ENCODE results near the gene UBN1.

Gene UBN1

DNA sequence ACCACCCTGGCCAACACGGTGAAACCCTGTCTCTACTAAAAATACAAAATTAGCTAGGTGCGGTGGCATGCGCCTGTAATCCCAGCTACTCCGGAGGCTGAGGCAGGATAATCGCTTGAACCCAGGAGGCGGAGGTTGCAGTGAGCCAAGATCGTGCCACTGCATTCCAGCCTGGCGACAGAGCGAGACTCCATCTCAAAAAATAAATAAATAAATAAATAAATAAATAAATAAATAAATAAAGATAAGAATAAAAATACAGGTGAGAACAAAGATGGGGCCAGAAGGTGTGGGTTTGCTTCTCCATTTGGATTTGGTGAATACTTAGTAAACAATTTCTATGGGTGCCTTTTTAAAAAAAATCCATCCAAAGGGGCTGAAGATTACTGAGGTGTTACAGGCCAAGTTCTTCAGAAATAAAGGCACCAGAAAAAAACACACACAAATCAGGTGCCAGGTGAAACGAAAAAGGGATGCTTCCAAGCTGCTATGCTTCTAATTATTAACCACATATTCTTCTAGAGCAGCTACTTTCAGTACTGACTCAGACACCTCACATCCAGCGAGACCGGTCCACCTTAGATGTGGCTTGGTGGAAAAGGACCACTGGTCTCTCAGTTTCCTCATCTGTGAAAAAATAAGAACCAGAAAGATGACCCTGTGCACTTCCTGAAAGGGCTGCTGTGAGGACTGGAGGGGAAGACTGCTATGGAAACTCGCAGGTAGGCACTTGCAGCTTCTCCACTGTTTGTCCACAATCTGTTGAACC is 9.4 kb upstream of the UBN1 start:
- Mint-ChIP-seq H3K4me3 (no peak overlapping the region), H3K9me3 (no peaks in the 10 kb centered on the region), H3K36me3 (ENCODE audit: low read depth) (peaks cover 54% of the 10 kb centered on the region), H3K27ac (no peak overlapping the region), H3K4me1 (ENCODE audit: low read depth) (peaks cover 12% of the 10 kb centered on the region), H3K27me3 (no peaks in the 10 kb centered on the region)

GRCh38 chr16:4839942-4840341 is 7.3 kb upstream of the UBN1 start:
- no peaks in the 10 kb centered on the region for H3K4me1 Mint-ChIP-seq (ENCODE audit: low read depth)
- H3K27ac Mint-ChIP-seq: no peak overlapping the region
- H3K9me3 Mint-ChIP-seq: no peaks in the 10 kb centered on the region
- peaks cover 69% of the 10 kb centered on the region for H3K36me3 Mint-ChIP-seq (ENCODE audit: low read depth)
- H3K4me3 Mint-ChIP-seq: no peak overlapping the region
- H3K27me3 Mint-ChIP-seq: no peaks in the 10 kb centered on the region

DNA sequence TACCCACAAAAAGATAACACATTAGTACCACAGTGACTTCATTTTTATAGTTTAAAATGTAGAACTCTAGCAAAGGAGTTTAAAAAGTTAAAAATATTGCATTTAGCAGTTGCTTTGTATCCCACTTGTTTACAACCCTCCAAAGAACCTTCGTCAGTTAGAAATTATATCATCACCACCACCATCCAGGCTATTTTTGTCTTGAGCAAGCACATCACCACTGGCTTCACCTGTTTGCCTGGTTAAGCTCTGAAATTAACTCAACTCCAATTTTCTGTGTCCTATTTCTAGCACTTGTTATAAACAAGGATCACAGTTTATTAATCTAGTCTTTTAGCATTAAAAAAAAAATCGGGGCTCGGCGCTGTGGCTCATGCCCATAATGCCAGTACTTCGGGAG is 6.3 kb upstream of the UBN1 start:
- peaks cover 8% of the 10 kb centered on the region for H3K4me1 Mint-ChIP-seq (ENCODE audit: low read depth)
- no peaks in the 10 kb centered on the region for H3K9me3 Mint-ChIP-seq
- no peaks in the 10 kb centered on the region for H3K27me3 Mint-ChIP-seq
- no peak overlapping the region for H3K4me3 Mint-ChIP-seq
- peaks cover 77% of the 10 kb centered on the region for H3K36me3 Mint-ChIP-seq (ENCODE audit: low read depth)
- H3K27ac Mint-ChIP-seq: no peak overlapping the region

- no peaks in the 10 kb centered on the region for H3K9me3 Mint-ChIP-seq
- H3K27ac Mint-ChIP-seq: peak overlapping the region; percentile 70
- H3K4me3 Mint-ChIP-seq: peak overlapping the region; percentile 83
- H3K4me1 Mint-ChIP-seq (ENCODE audit: low read depth): peaks cover 49% of the 10 kb centered on the region
- H3K36me3 Mint-ChIP-seq (ENCODE audit: low read depth): peaks cover 36% of the 10 kb centered on the region
- no peaks in the 10 kb centered on the region for H3K27me3 Mint-ChIP-seq
Observed at GRCh38 chr16:4846503-4846900, 779 bp upstream of the UBN1 start.

DNA sequence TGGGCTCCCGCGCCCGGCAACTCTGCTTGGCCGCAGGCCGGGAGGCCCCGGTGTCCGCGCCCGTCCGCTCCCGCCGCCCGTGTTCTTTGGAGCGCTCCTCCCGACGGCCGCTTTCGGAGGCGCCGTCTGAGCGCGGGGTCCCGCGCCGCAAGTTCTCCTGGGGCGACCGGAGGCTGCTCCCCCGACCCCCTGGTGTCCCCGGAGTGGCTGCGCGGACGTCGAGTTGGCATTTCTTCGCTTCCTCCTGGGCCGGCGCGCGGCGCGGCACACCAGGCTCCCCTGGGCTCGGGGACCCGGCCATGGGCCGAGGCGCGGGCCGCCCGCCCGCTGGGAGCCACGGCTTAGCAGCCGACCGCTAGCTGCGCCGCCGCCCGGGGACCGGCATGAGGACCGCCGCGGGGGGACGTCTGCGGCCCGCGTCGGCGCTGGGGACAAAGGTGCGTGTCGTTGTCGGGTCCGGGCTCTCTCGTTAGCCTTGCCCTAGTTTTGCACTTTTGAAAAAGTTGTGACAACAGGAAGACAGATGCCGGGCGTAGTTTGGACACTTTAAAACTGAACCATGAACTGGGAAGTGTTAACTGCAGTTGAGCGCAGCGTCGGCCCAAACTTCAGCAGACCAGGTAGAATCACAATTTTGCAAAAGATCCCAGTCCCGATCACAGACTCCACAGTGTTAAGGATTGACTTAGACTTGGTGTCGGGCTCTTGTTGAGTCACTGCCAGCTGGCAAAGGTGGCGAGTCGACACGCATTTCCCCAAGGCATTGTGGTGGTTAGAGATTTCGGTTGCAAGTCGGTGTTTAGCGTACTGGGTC is 700 bp downstream of the UBN1 start:
- H3K27ac Mint-ChIP-seq: peak overlapping the region; percentile 85
- H3K36me3 Mint-ChIP-seq (ENCODE audit: low read depth): peaks cover 30% of the 10 kb centered on the region
- no peaks in the 10 kb centered on the region for H3K27me3 Mint-ChIP-seq
- peak overlapping the region; percentile 95 for H3K4me3 Mint-ChIP-seq
- peaks cover 50% of the 10 kb centered on the region for H3K4me1 Mint-ChIP-seq (ENCODE audit: low read depth)
- H3K9me3 Mint-ChIP-seq: no peaks in the 10 kb centered on the region

DNA sequence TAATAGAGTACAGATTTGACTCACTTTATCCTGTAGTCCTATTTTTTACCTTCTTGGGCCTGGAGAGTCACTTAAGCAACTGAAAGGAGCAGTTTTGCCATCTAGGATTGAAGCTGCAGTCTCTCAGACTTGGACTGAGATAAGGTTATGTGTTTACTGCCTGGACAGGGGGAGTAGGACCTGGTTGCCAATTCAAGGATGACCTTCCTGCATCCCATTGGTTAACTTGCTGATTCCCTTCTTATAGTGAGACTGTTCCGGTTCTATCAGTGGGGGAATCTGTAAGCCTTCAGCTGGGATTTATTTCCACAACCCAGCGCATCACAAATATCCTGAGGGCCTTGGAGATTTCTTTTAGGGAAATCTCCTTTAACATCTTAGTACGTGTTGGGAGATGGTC is 2.9 kb downstream of the UBN1 start:
- Mint-ChIP-seq H3K27me3 (no peaks in the 10 kb centered on the region), H3K36me3 (ENCODE audit: low read depth) (peaks cover 30% of the 10 kb centered on the region), H3K27ac (no peak overlapping the region), H3K4me1 (ENCODE audit: low read depth) (peaks cover 50% of the 10 kb centered on the region), H3K9me3 (no peaks in the 10 kb centered on the region), H3K4me3 (no peak overlapping the region)

DNA sequence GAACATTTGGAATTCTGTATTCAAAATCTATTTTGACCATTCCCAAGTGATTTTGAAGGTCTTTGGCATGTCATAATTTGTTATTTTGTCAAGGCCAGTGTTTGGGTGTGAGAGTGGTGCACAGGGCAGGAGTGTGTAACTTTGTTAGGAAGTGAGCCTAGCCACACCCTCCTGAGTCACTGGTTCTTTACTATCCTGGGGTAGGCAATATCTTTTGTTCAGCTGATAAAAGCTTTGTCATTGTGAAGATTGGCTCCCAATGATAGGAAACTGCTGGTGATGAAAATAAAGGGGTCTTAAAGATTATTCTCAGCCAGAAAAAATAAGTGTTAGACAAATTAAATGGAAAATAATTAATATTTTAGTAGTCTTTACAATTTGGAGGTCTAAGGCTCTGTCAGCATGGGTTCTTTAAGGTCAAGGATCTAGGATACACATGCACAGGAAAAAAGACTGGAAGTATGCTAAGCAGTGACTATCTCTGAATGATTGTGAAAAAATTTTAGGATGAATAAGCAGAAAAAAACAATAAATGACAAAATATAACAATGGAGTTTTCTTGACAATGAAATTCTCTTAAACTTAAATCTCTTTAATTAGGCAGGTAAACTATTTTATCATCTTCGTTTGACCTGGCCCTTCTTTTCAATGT is 5.1 kb downstream of the UBN1 start:
- Mint-ChIP-seq H3K4me1 (ENCODE audit: low read depth) (peaks cover 37% of the 10 kb centered on the region), H3K27me3 (no peaks in the 10 kb centered on the region), H3K4me3 (no peak overlapping the region), H3K9me3 (no peaks in the 10 kb centered on the region), H3K36me3 (ENCODE audit: low read depth) (peaks cover 32% of the 10 kb centered on the region), H3K27ac (no peak overlapping the region)

- H3K4me3 Mint-ChIP-seq: no peak overlapping the region
- H3K36me3 Mint-ChIP-seq (ENCODE audit: low read depth): peaks cover 59% of the 10 kb centered on the region
- H3K9me3 Mint-ChIP-seq: no peaks in the 10 kb centered on the region
- no peak overlapping the region for H3K27ac Mint-ChIP-seq
- peaks cover 13% of the 10 kb centered on the region for H3K4me1 Mint-ChIP-seq (ENCODE audit: low read depth)
- no peaks in the 10 kb centered on the region for H3K27me3 Mint-ChIP-seq
Observed at GRCh38 chr16:4855371-4855770, 8.1 kb downstream of the UBN1 start.

- Mint-ChIP-seq H3K27me3 (no peaks in the 10 kb centered on the region), H3K36me3 (ENCODE audit: low read depth) (peaks cover 64% of the 10 kb centered on the region), H3K9me3 (no peaks in the 10 kb centered on the region), H3K4me3 (no peak overlapping the region), H3K4me1 (ENCODE audit: low read depth) (peaks cover 9% of the 10 kb centered on the region), H3K27ac (no peak overlapping the region)
Observed at GRCh38 chr16:4855804-4856203, 8.5 kb downstream of the UBN1 start.

DNA sequence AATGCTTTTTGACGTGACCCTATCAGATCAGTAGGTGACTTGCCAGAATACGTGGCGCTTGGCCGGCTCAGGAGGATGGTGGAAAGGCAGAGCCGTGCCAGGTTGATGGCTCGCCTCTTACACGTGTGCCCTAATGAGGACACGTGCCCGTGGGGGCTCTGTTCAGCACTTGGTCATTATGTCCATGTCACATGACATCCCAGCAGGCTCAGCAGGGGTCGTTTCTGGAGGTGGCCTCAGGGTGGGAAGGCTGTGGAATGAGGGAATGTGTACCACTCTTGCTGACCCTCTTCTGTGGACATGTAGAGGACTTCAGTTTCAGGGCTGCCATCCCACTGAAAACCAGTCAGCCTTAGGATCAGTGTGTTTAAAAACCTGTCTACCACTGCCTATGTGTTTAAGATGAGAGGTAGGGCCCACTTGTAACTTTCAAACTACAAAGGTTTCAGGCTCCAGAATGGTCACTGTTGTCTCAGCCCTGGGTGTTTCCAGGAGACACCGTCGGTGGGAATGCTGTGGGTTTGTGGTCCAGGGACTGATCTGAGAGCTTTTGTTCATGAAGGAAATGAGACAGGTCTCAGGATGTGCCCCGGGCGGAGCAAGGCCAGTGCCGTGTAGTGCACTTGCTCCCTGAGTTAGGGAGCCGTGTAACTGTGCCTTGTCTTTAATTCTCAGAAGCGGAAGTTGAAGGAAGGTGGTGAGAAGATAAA is 12.1 kb downstream of the UBN1 start:
- Mint-ChIP-seq H3K9me3 (no peaks in the 10 kb centered on the region), H3K4me1 (ENCODE audit: low read depth) (no peaks in the 10 kb centered on the region), H3K4me3 (no peak overlapping the region), H3K27ac (no peak overlapping the region), H3K27me3 (no peaks in the 10 kb centered on the region), H3K36me3 (ENCODE audit: low read depth) (peaks cover 76% of the 10 kb centered on the region)

DNA sequence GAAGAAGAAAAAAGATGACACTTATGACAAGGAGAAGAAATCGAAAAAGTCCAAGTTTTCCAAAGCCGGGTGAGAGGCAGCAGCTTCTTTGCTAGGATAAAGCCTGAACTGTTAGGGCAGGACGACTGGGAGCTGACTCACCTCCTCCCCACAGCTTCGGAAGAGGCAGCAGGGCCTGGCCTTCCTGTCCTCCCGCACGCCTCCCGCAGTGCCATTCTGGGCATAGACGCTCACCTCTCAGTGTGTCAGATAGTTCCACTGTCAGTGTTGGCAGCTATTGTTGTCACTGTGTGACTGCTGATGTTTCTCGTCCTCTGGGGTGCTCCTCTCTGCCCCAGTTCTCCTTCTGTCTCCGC is 12.6 kb downstream of the UBN1 start:
- Mint-ChIP-seq H3K9me3 (no peaks in the 10 kb centered on the region), H3K27ac (no peak overlapping the region), H3K27me3 (no peaks in the 10 kb centered on the region), H3K4me3 (no peak overlapping the region), H3K4me1 (ENCODE audit: low read depth) (no peaks in the 10 kb centered on the region), H3K36me3 (ENCODE audit: low read depth) (peaks cover 79% of the 10 kb centered on the region)

- peak overlapping the region; percentile 1 for H3K27ac Mint-ChIP-seq
- no peak overlapping the region for H3K4me3 Mint-ChIP-seq
Observed at GRCh38 chr16:4860727-4861342, 13.6 kb downstream of the UBN1 start.

DNA sequence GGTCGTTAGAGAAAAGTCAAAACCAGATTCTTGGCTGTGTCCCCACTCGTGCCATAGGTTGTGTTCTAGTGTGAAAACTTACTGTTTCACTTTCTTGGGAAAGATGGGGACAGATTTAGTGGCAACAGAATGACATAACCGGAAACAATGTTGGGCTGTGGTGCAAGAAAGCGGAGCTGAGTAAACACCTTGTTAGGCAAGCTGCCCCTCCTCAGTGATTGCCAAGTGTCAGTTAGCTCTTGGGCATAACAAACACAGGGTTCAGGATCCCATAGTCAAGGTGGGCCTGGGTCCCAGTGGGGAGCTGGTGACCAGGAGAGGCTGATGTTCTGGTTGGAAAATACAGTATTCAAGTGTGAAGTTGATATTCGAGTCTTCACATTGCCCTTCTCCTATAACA is 15.4 kb downstream of the UBN1 start:
- Mint-ChIP-seq H3K9me3 (no peaks in the 10 kb centered on the region), H3K27ac (no peak overlapping the region), H3K4me3 (no peak overlapping the region), H3K36me3 (ENCODE audit: low read depth) (peaks cover 71% of the 10 kb centered on the region), H3K27me3 (no peaks in the 10 kb centered on the region), H3K4me1 (ENCODE audit: low read depth) (peaks cover 4% of the 10 kb centered on the region)

More at GRCh38 chr16:4860727-4861342, 13.6 kb downstream of the UBN1 start:
- peaks cover 74% of the 10 kb centered on the region for H3K36me3 Mint-ChIP-seq (ENCODE audit: low read depth)
- H3K27me3 Mint-ChIP-seq: no peaks in the 10 kb centered on the region
- no peaks in the 10 kb centered on the region for H3K9me3 Mint-ChIP-seq
- H3K4me1 Mint-ChIP-seq (ENCODE audit: low read depth): no peaks in the 10 kb centered on the region

DNA sequence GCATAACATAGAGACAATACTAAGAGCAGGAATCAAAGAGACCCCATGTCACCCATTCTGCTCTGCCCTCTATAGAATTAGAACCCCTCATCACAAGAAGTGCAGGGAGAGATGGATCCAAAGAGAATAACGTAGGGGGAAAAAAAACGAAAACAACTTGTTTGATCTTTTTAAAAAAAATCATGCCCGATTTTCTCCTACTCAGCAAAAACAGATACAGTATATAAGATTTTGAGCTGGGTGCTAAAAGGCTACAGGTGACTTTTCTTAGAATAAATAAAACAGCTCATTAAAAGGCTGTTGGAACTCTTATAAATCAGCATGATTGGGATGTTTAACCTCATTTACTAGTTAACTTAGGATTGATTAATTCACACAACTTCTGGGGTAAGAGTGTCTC is 17.4 kb downstream of the UBN1 start:
- H3K36me3 Mint-ChIP-seq (ENCODE audit: low read depth): peaks cover 64% of the 10 kb centered on the region

More for the DNA sequence above, 17.4 kb downstream of the UBN1 start:
- no peak overlapping the region for H3K4me3 Mint-ChIP-seq
- H3K4me1 Mint-ChIP-seq (ENCODE audit: low read depth): peaks cover 4% of the 10 kb centered on the region
- H3K27me3 Mint-ChIP-seq: no peaks in the 10 kb centered on the region
- no peaks in the 10 kb centered on the region for H3K9me3 Mint-ChIP-seq
- no peak overlapping the region for H3K27ac Mint-ChIP-seq

Data from stimulated activated naive CD8-positive, alpha-beta T cell treated with anti-CD3 and anti-CD28 coated beads, Interleukin-15, Interleukin-2, amounts not matched to agents 100 ng/mL and 50 ng/mL, for 24 hours (primary cell).